GM12872 (cell line): ENCODE measurements around the gene CWC27.

ENCODE experiments used
- TF ChIP-seq, protein P1 (sequence below): IDR thresholded peaks from 3 replicates; pipeline ENCODE4 v1.5.1; 2011; ENCODE audit warnings: low read depth, mild to moderate bottlenecking, low read length, moderate library complexity; ENCODE audit not compliant: insufficient read depth

CWC27 gene

DNA sequence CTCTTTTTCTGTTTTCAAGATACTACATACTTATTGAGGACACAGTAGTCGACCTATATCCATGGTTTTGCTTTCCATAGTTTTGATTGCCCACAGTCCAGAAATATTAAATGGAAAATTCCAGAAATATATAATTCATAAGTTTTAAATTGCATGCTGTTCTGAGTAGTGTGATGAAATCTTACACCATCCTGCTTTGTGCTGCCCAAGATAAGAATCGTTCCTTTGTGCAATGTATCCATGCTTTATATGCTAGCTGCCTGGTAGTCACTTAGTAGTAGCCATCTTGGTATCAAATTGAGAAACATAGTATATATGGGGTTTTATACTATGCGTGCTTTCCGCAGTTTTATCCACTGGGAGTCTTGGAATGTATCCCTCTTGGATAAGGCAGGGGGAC lies 59.0 kb downstream of the CWC27 start:
- TF ChIP-seq, protein P1, sequence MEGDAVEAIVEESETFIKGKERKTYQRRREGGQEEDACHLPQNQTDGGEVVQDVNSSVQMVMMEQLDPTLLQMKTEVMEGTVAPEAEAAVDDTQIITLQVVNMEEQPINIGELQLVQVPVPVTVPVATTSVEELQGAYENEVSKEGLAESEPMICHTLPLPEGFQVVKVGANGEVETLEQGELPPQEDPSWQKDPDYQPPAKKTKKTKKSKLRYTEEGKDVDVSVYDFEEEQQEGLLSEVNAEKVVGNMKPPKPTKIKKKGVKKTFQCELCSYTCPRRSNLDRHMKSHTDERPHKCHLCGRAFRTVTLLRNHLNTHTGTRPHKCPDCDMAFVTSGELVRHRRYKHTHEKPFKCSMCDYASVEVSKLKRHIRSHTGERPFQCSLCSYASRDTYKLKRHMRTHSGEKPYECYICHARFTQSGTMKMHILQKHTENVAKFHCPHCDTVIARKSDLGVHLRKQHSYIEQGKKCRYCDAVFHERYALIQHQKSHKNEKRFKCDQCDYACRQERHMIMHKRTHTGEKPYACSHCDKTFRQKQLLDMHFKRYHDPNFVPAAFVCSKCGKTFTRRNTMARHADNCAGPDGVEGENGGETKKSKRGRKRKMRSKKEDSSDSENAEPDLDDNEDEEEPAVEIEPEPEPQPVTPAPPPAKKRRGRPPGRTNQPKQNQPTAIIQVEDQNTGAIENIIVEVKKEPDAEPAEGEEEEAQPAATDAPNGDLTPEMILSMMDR, result no peak

DNA sequence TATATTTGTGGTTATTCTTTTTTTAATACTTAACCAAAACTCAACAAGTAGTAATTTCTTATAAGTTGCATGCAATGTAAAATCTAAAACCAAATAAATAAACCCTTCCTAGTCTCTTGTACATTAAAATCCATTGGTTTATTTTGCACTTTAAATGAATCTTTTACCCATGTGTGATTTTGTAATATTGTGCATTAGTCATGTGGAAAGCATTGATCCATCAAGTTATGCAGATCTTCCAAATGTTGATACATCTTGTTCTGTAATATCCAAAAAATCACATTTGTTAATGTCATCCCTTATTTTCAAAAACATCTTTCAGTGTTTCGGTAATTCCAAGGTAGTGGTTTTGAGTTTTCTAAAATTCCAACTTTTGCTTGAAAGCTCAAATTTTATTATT lies 63.3 kb downstream of the CWC27 start:
- TF ChIP-seq, protein P1, result no peak

DNA sequence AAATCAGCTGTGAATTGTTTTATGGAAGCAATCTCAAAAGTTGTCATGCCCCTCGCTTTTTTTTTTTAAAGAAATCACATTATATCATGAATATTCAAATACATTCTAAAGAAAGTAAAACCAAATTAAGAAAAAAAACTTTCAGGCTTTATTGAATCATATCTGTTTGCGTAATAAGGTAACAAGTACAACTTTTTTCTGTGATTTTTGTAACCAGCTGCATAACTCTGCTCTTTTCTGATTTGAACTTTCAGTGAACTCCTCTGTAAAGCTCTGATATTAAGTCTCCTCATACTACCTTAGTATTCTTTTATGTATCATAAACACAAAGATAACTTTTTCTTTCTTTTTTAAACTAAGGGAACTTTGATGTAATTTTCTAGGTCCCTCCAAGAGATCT lies 65.3 kb downstream of the CWC27 start:
- TF ChIP-seq, protein P1, result no peak

DNA sequence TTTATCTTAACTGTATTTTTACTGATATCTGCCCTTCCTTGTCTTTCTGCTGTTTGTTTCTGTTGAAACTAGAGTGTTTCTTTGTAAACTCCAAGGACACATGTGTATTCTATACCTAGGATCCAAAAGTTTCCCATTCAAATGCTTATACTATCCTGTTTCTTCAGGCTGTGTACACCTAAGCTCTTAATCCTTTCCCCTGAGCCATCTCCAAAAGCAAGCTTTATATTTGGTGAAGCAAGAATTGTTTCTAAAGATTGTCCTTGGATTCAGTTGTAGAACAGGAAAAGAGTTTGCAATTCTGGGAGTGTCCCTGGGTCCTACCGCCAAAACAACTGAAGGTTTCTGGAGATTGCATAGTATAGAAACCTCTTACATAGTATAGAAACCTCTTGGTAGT lies 65.9 kb downstream of the CWC27 start:
- TF ChIP-seq, protein P1, result no peak

DNA sequence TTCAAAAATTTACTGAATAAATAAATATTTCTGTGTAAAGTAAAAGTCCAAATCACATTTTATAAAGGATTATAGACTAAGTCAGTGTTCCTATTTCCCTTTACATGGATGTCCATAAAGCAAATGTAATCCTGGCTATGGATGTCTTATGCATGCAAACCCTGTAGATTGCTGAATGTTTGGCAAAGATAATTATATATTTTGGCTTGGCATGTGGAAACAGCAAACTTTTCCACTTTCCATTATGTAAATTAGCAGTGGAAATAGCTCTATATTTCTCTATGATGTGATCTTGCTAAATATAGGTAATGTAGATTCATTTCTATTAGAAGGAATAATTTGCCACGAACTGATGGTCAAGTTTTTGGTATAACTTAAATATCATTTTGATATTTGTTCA lies 66.5 kb downstream of the CWC27 start:
- TF ChIP-seq, protein P1, result no peak

DNA sequence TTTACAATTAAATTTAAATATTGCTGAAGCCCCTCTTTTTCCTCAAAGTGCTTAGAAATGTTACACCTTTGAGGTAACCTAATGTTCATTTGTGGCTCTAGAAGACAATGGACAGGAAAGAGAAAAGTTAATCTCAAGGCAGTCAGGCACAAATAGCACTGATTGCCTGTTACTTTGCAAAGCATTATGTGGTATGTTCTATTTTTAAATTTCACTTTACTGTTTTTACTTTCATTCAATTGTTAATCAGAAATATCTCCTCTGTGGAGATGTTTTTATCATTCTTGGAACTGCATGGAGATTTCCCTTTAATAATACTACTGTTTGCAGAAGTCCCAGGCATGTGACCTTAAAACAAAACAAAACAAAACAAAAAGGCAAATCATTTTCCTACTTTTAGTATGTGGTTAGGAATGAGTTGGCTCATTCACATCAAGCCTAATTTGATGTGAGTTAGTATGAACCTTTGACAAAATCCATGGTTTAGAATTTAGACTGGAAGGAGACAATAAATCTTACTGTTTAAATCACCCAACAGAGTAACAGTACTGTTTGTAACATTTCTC lies 67.5 kb downstream of the CWC27 start:
- TF ChIP-seq, protein P1, result no peak

DNA sequence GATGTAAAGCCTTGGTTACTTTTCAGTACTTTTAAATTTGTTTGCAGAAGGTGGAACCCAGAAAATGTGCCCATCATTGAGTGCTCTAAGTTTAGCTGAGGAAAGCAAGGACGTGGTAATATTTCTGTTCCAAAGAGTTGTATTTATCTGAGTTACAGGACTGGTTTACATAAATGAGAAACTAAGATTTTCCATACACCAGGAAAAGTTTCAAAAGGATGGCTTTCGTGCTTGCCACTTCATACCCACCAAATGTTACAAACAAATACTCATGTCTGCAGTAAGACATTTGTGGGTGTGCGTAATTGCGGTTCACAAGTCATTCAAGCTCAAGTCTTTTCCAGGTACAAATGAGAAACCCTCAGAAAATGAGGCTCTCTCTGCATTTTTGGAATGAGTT lies 68.1 kb downstream of the CWC27 start:
- TF ChIP-seq, protein P1, result no peak
